Parathyroid adenoma (tissue), 2 donors: ENCODE results near the gene MED16.

ENCODE experiments used
- H2AFZ ChIP-seq: fragments of 300-600 bp; sonication (generic); one replicate; pipeline ENCODE4 v1.7.0; 2017; ENCODE audit warnings: antibody characterized with exemption, mild to moderate bottlenecking
- H3K27ac ChIP-seq: fragments of 300-600 bp; sonication (generic); one replicate; pipeline ENCODE4 v1.7.0; 2017
- H3K27me3 ChIP-seq: fragments of 300-600 bp; sonication (generic); one replicate; pipeline ENCODE4 v1.7.0; 2017; ENCODE audit warnings: low read length; ENCODE audit not compliant: control insufficient read depth, insufficient read depth
- H3K36me3 ChIP-seq: fragments of 300-600 bp; sonication (generic); one replicate; pipeline ENCODE4 v1.7.0; 2017; ENCODE audit warnings: low read length; ENCODE audit not compliant: control insufficient read depth, insufficient read depth
- H3K4me1 ChIP-seq: fragments of 300-600 bp; sonication (generic); one replicate; pipeline ENCODE4 v1.7.0; 2017; ENCODE audit warnings: control low read depth
- H3K4me2 ChIP-seq: fragments of 300-600 bp; sonication (generic); one replicate; pipeline ENCODE4 v1.7.0; 2017; ENCODE audit warnings: low read length
- H3K4me3 ChIP-seq: fragments of 300-600 bp; sonication (generic); one replicate; pipeline ENCODE4 v1.7.0; 2017; ENCODE audit warnings: low read depth, low read length
- H3K79me2 ChIP-seq: fragments of 300-600 bp; sonication (generic); one replicate; pipeline ENCODE4 v1.7.0; 2017; ENCODE audit warnings: control low read depth
- H3K9ac ChIP-seq: fragments of 300-600 bp; sonication (generic); one replicate; pipeline ENCODE4 v1.7.0; 2017; ENCODE audit warnings: mild to moderate bottlenecking
- H3K9me3 ChIP-seq: fragments of 300-600 bp; sonication (generic); one replicate; pipeline ENCODE4 v1.7.0; 2017; ENCODE audit warnings: low read length; ENCODE audit not compliant: control insufficient read depth
- CTCF ChIP-seq: fragments of 300-600 bp; sonication (generic); IDR thresholded peaks from one replicate; pipeline ENCODE4 v1.7.0; 2017; ENCODE audit warnings: antibody characterized with exemption, mild to moderate bottlenecking
- donor health status: primary hyperparathyroidism.

The MED16 gene

GRCh38 chr19:919199-920050 lies 26.4 kb upstream of the MED16 start:
- Histone ChIP-seq H3K36me3 (no peaks in the 10 kb centered on the region), H3K27me3 (no peaks in the 10 kb centered on the region), H3K9me3 (no peaks in the 10 kb centered on the region), H3K79me2 (no peaks in the 10 kb centered on the region), H2AFZ (peak overlapping the region; percentile 16), H3K9ac (no peak overlapping the region), H3K27ac (no peak overlapping the region), H3K4me2 (peak overlapping the region; percentile 63), H3K4me3 (peak overlapping the region; percentile 5), H3K4me1 (no peaks in the 10 kb centered on the region)
- no peak for TF ChIP-seq CTCF

GRCh38 chr19:918481-919198 lies 25.7 kb upstream of the MED16 start:
- Histone ChIP-seq H3K9ac (no peak overlapping the region), H3K4me1 (no peaks in the 10 kb centered on the region), H3K9me3 (no peaks in the 10 kb centered on the region), H2AFZ (no peak overlapping the region), H3K4me2 (peak overlapping the region; percentile 63), H3K27ac (no peak overlapping the region), H3K36me3 (no peaks in the 10 kb centered on the region), H3K27me3 (no peaks in the 10 kb centered on the region), H3K79me2 (peaks cover 1% of the 10 kb centered on the region), H3K4me3 (no peak overlapping the region)
- TF ChIP-seq CTCF, result no peak

- no peak for TF ChIP-seq CTCF
- no peak overlapping the region for H3K27ac ChIP-seq
- no peak overlapping the region for H2AFZ ChIP-seq
- H3K27me3 ChIP-seq, result no peaks in the 10 kb centered on the region
- peak overlapping the region; percentile 24 for H3K4me2 ChIP-seq
- no peak overlapping the region for H3K9ac ChIP-seq
- H3K36me3 ChIP-seq, result no peaks in the 10 kb centered on the region
- H3K4me3 ChIP-seq, result no peak overlapping the region
- peaks cover 2% of the 10 kb centered on the region for H3K79me2 ChIP-seq
- H3K9me3 ChIP-seq, result no peaks in the 10 kb centered on the region
- H3K4me1 ChIP-seq, result no peaks in the 10 kb centered on the region
Observed at GRCh38 chr19:918152-918437, 25.1 kb upstream of the MED16 start.

GRCh38 chr19:917323-918151 lies 24.6 kb upstream of the MED16 start, which contains the start of gene KISS1R:
TSS of gene KISS1R (plus strand) at chr19:917333. CDS start at chr19:917503, 170 bp downstream.
- peak within 1 kb of the TSS; percentile 64 for H3K4me2 ChIP-seq
- no peak within 1 kb of the TSS for H3K9ac ChIP-seq
- peaks cover 2% of the 10 kb centered on the region for H3K79me2 ChIP-seq
- H3K27me3 ChIP-seq, result no peaks in the 10 kb centered on the region
- H3K36me3 ChIP-seq, result no peaks in the 10 kb centered on the region
- TF ChIP-seq CTCF, result peak; percentile 42
- H2AFZ ChIP-seq, result peak within 1 kb of the TSS; percentile 7
- peak within 1 kb of the TSS; percentile 26 for H3K4me3 ChIP-seq
- no peaks in the 10 kb centered on the region for H3K9me3 ChIP-seq
- no peak within 1 kb of the TSS for H3K27ac ChIP-seq
- no peaks in the 10 kb centered on the region for H3K4me1 ChIP-seq
